Left hindlimb (tissue), 1 donor: ENCODE measurements around the gene DDC.
"Not testable (repeated sequence)": the region's sequence is repeated elsewhere in the genome, so short reads cannot be mapped to it uniquely, and the experiment has no call there.

ENCODE experiments used
- DNase-seq: peaks from one replicate; pipeline ENCODE4 v3.0.0-alpha.2; 2018

DDC gene

GRCh38 chr7:50479743-50480517 lies 85.3 kb downstream of the DDC start:
- DNase-seq, result no peak

DNA sequence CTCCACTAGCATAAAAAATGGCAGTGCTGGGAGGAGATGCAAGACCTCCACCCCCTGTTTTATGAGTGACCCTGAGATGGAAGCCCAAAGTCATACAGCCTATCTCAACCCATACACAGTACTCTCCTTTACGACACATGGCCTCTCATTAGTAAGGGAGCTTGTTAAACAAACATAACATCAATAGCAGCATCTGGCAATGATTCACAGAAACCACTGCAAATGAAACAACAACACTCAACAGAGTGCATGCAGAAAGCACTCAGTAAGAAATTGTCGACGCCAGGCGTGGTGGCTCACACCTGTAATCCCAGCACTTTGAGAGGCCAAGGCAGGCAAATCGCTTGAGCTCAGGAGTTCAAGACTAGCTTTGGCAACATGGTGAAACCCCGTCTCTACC lies 87.6 kb downstream of the DDC start:
- no peak for DNase-seq

GRCh38 chr7:50476953-50477625 lies 88.1 kb downstream of the DDC start:
- DNase-seq, result no peak

- DNase-seq, result no peak
These were observed 89.9 kb downstream of the DDC start for GRCh38 chr7:50475340-50475739.

DNA sequence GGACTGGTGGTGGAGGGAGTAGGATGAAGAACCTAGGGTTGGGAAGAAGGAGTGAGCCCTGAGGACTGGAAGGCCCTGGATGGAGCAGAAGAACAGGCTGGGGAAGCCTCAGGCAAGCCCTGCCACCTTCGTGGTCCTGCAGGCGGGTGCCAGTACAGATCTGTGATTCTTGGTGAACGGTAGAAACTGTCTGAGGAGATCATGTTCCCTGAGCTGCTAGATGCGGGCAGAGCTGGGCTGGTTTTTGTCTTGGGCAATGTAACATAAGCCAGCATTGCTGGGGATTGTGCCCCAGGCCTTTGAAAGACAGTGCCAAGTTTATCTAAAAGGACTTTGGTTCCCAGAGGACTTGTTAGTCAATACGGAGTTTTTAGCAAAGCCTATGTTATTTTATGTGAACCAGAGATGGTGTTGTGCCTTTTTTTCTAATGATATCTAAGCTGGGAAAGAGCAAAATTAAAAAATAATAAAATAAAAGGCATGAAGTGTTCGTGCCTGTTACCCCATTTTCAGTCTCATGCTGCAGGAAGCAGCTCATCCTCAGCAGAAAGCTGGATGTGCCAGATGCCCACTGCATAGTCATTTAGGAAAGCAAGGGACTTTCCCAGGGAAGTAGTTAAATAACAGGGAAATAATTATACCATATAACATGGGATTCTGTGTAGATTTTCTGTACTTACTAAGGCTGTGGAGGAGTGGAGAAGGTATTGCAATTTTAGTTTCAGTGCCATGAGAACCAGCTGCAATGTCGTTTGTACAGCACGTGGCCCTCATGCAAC lies 90.6 kb downstream of the DDC start:
- DNase-seq, result no peak

GRCh38 chr7:50473531-50473930 lies 91.7 kb downstream of the DDC start:
- DNase-seq, result no peak

- no peak for DNase-seq
These were observed 92.8 kb downstream of the DDC start for GRCh38 chr7:50472427-50472826.

DNA sequence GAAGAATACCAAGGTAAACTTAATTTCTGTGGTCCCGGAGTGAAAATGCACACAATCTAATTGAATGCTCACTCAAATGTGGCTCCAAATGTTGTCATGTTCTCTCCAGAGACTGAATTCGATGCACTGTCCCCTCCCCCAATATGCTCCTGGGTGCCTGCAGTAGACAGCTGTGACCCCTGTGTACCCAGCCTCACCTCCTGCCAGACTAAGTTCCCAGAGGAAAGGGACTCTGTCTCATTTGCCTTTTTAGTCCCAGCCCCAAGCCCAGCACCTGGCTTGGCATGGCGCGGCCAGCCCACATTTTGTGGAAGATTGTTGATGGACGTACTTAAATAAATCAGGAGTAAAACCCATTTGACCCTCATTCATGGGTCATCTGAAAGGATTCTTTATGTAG lies 93.2 kb downstream of the DDC start:
- DNase-seq, result no peak

DNA sequence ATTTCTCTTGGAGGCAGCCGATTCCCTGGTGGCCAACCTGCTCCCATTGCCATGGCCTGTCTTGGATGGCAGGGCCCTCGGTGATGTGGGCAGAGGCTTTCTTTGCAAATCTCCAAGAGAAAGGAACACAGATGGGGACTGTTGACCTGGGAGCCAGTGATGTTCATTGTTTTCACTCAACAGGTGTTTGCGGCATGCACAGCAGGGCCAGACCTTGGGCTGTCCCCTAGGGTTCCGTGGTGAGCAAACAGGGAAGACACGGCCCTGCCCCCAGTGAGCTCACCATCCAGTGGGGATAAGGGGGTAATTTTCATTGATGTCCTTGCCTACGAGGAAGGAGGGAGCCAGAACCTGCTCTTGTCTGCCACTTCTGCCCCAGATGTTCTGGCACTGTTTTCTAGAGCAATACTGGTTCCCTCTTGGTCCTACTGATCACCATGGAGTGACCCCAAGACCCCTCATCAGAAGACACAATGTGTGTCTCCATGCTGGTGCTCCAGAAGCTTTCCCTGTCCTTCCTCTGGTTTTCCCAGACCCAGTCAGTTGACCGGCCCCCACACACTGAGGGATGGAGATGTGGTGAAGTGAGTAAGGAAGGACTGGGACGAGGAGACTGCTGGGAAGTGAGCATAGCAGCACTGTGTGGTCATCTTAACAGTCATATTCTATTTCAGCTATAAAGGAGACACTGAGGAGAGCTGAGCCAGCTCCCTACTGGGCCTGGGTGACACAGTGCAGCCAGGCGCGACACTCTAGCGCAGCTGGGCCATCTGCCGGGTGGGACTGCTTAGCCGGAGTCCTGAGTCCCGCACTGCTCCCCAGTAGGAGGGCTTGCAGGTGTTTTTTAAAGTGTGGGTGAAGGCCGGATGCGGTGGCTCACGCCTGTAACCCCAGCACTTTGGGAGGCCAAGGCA lies 94.7 kb downstream of the DDC start:
- DNase-seq, result no peak

DNA sequence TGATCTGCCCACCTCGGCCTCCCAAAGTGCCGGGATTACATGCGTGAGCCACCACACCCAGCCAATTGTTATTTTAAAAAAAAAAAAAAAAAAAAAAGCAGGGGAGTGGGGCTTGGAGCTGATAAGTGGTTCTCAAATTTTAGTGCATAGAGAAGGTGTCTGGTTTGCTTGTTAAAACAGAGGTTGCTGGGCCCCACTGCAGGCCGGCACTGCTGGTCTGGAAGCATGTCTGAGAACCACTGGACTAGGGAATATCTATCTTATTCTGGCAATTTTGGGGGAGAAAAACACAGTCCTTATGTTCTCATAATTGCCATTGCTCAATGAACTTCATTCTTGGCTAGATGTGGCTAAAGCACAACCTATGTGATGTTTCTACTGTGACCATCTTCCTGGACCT lies 96.0 kb downstream of the DDC start:
- DNase-seq, result no peak

DNA sequence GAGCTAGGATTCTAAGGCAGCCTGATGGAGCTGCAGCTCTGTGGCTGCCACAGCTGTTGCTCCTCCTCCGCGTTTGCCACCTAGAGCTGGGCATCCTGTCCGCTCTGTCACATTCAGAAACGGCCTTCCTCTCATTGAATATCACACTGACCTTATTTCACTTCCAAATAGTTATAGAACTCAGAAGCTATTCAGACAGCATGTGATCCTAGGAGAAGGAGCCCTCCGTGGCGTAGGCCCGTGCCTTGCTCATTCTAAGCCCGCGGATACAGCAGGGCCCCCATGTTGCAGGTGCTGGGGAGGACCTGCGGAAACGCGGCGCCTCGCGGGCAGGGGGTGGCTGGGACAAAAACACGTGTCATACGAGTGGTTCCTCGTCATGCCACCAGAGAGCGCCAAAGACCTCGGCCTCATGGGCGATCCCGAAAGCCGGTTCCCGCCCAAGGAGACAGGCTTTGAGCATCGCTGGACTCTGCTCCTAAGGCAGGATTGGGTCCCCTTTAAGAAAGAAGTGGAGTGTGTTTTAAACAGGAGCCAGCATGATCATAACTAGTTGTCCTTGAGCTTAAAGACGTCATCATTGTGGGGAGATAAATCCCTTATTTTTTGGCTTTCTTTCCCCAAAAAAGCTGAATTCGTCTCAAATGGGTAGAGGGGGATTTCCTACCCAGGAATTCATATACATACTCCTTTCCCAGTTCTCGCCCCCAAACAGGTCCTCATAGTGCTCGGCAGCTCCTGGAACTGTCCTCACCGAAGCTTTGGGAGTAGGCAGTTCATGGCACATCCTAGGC lies 97.2 kb downstream of the DDC start:
- peak; percentile 76 for DNase-seq

GRCh38 chr7:50466815-50467585 lies 98.2 kb downstream of the DDC start:
- no peak for DNase-seq

DNA sequence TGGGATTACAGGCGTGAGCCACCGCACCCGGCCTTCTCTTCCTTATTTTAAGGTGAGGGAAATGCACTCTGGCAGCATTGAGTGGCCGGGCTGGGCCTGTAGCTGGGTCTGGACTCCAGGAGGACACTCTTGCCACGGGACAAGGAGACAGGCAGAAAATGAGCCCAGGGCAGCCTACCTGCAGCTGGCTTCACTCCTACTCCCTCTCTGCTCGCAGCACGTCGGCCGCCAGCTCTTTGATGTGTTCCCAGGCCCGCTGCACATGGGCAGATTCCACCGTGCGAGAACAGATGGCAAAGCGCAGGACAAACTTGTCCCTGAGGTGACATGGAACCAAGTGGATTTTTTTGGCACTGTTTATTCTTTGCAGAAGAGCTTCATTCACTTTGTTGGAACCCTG lies 102.2 kb downstream of the DDC start:
- no peak for DNase-seq

DNA sequence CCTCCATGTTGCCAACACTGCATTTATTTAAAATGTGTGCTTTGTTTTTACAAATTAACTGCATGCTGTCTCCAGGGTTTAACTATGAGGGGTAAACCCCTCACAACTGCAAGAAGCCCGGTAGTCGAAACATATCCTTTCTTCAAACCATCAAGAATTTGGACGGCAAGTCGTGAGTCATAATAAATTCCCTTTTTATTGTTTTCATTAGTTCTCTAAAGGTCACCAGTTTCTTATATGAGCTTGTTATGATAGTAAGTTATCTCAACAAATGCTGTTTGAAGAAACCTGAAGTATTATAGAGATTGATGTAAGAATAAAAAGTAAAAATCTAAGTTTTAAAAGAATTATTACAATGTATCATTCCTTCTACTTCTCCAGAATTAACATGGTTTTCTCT lies 102.8 kb downstream of the DDC start:
- DNase-seq, result no peak

GRCh38 chr7:50461695-50462094 lies 103.5 kb downstream of the DDC start:
- DNase-seq, result no peak

DNA sequence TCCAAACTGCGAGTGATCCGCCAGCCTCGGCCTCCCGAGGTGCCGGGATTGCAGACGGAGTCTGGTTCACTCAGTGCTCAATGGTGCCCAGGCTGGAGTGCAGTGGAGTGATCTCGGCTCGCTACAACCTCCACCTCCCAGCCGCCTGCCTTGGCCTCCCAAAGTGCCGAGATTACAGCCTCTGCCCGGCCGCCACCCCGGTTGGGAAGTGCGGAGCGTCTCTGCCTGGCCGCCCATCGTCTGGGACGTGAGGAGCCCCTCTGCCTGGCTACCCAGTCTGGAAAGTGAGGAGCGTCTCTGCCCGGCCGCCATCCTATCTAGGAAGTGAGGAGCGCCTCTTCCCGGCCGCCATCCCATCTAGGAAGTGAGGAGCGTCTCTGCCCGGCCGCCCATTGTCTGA lies 106.0 kb downstream of the DDC start:
- DNase-seq, result not testable (repeated sequence)

DNA sequence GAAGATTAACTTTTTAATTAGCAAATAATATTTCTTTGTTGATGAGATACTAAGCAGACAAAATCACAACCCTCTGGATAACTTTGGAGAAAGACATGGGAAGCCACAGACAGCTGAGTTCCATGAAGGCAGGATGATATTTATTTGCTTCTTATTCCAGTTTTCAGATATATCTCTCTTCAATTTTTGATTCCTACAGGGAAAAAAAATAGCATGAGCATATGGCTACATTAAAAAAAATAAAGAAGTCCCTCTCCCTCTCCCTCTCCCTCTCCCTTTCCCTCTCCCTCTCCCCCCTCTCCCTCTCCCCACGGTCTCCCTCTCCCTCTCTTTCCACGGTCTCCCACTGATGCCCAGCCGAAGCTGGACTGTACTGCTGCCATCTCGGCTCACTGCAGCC lies 106.6 kb downstream of the DDC start:
- not testable (repeated sequence) for DNase-seq

GRCh38 chr7:50456371-50457123 lies 108.7 kb downstream of the DDC start:
- no peak for DNase-seq

GRCh38 chr7:50455658-50456057 lies 109.5 kb downstream of the DDC start:
- DNase-seq, result no peak

GRCh38 chr7:50454968-50455367 lies 110.2 kb downstream of the DDC start:
- no peak for DNase-seq
